IMR-90 (cell line): ENCODE data around the gene RSF1. TPM values are rescaled to one million over a fixed set of nuclear protein-coding genes. Genes with fewer than 3 reads are reported as not detected.

ENCODE experiments used
- ATAC-seq: fragments of 200-7000 bp; cut with Tn5 transposase; 2 replicates; pipeline ENCODE4 v1.9.1; 2020; ENCODE audit warnings: low read depth, mild to moderate bottlenecking, moderate library complexity
- BruUV-seq: library from RNA; stranded (reverse); fragments of 400-500 nt; replicated peaks from 2 replicates; lab custom pipeline; 2021; lab: Mats Ljungman, UMichigan
- CTCF ChIA-PET: fragments of 300-600 bp; formaldehyde crosslinking; extraction: SDS; loops from one replicate; lab custom pipeline; 2021; ENCODE audit warnings: antibody characterized with exemption; lab: Yijun Ruan, JAX
- POLR2A ChIA-PET: fragments of 300-600 bp; sonication (Branson Sonifier 250); formaldehyde crosslinking; loops from one replicate; lab custom pipeline; 2022; ENCODE audit warnings: antibody characterized with exemption; ENCODE audit not compliant: unreplicated experiment; lab: Charles Lee
- DNase-seq: peaks from one replicate; pipeline ENCODE4 v3.0.0; 2013
- H2AFZ ChIP-seq: replicated peaks from 2 replicates; pipeline ENCODE3; 2013; ENCODE audit warnings: low read length, mild to moderate bottlenecking; ENCODE audit not compliant: poor library complexity
- H2AK5ac ChIP-seq: 2 replicates; pipeline ENCODE4 v1.6.1; 2013; ENCODE audit warnings: low read depth, low read length, inconsistent platforms
- H2AK9ac ChIP-seq: replicated peaks from 2 replicates; pipeline ENCODE3; 2013; ENCODE audit warnings: mild to moderate bottlenecking, low read depth, low read length, moderate library complexity; ENCODE audit not compliant: poor library complexity
- H2BK120ac ChIP-seq: 2 replicates; pipeline ENCODE4 v1.6.1; 2013; ENCODE audit warnings: low read depth, low read length, inconsistent platforms
- H2BK15ac ChIP-seq: 3 replicates; pipeline ENCODE4 v1.6.1; 2013; ENCODE audit warnings: low read depth, low read length, inconsistent platforms
- H2BK20ac ChIP-seq: 2 replicates; pipeline ENCODE4 v1.6.1; 2013; ENCODE audit warnings: low read depth, mild to moderate bottlenecking, inconsistent platforms, low read length, moderate library complexity
- H2BK5ac ChIP-seq: 2 replicates; pipeline ENCODE4 v1.6.1; 2013; ENCODE audit warnings: mild to moderate bottlenecking, low read depth, low read length, inconsistent platforms; ENCODE audit not compliant: poor library complexity, severe bottlenecking
- H3K14ac ChIP-seq: replicated peaks from 2 replicates; pipeline ENCODE4 v1.6.1; 2013; ENCODE audit warnings: low read depth, low read length, inconsistent platforms
- H3K18ac ChIP-seq: 2 replicates; pipeline ENCODE4 v1.6.1; 2013; ENCODE audit warnings: low read depth, low read length, control low read depth
- H3K23ac ChIP-seq: 2 replicates; pipeline ENCODE4 v1.6.1; 2013; ENCODE audit warnings: low read depth, low read length, inconsistent platforms
- H3K27ac ChIP-seq: 2 replicates; pipeline ENCODE4 v1.5.1; 2013; ENCODE audit warnings: mild to moderate bottlenecking, control low read depth, low read length; ENCODE audit not compliant: insufficient read depth
- H3K27me3 ChIP-seq: 2 replicates; pipeline ENCODE4 v1.6.1; 2013; ENCODE audit warnings: low read length; ENCODE audit not compliant: control insufficient read depth, insufficient read depth
- H3K36me3 ChIP-seq: 2 replicates; pipeline ENCODE4 v1.6.1; 2013; ENCODE audit warnings: low read length, mixed read lengths; ENCODE audit not compliant: control insufficient read depth, insufficient read depth
- H3K4ac ChIP-seq: 2 replicates; pipeline ENCODE4 v1.6.1; 2013; ENCODE audit warnings: low read depth, low read length, inconsistent platforms
- H3K4me1 ChIP-seq: 2 replicates; pipeline ENCODE4 v1.6.1; 2013; ENCODE audit warnings: low read length, mixed read lengths; ENCODE audit not compliant: control insufficient read depth, insufficient read depth
- H3K4me2 ChIP-seq: 2 replicates; pipeline ENCODE4 v1.6.1; 2013; ENCODE audit warnings: low read depth, mild to moderate bottlenecking, control low read depth, low read length, moderate library complexity
- H3K4me3 ChIP-seq: 2 replicates; pipeline ENCODE4 v1.5.1; 2013; ENCODE audit warnings: low read depth, mild to moderate bottlenecking, control low read depth, low read length, moderate library complexity; ENCODE audit not compliant: insufficient read depth
- H3K56ac ChIP-seq: 2 replicates; pipeline ENCODE4 v1.6.1; 2013; ENCODE audit warnings: low read length, inconsistent platforms; ENCODE audit not compliant: insufficient read depth; ENCODE audit errors: extremely low read depth
- H3K79me1 ChIP-seq, 2 experiments: 2 replicates each; pipeline ENCODE4 v1.6.1; 2013; ENCODE audit warnings: low read length in 2 of 2, inconsistent platforms in 1 of 2, low read depth in 1 of 2
- H3K9ac ChIP-seq: 2 replicates; pipeline ENCODE4 v1.6.1; 2013; ENCODE audit warnings: low read depth, low read length, control low read depth
- H3K9me1 ChIP-seq: 2 replicates; pipeline ENCODE4 v1.6.1; 2013; ENCODE audit warnings: low read length, inconsistent platforms; ENCODE audit not compliant: insufficient read depth
- H3K9me3 ChIP-seq: 2 replicates; pipeline ENCODE4 v1.6.1; 2013; ENCODE audit warnings: low read length; ENCODE audit not compliant: control insufficient read depth, insufficient read depth
- H4K20me1 ChIP-seq: 2 replicates; pipeline ENCODE4 v1.6.1; 2013; ENCODE audit warnings: low read length, inconsistent platforms; ENCODE audit not compliant: insufficient read depth
- H4K5ac ChIP-seq: 2 replicates; pipeline ENCODE4 v1.6.1; 2013; ENCODE audit warnings: mild to moderate bottlenecking, low read depth, low read length, control low read depth
- H4K8ac ChIP-seq, 2 experiments: 2 replicates each; pipeline ENCODE4 v1.6.1; 2013; ENCODE audit warnings: low read depth in 2 of 2, low read length in 2 of 2, control low read depth in 1 of 2, inconsistent platforms in 1 of 2
- H4K91ac ChIP-seq: 2 replicates; pipeline ENCODE4 v1.6.1; 2013; ENCODE audit warnings: low read depth, low read length, inconsistent platforms; ENCODE audit not compliant: insufficient read depth
- CEBPB ChIP-seq: IDR thresholded peaks from 2 replicates; pipeline ENCODE4 v1.6.1; 2012; ENCODE audit warnings: low read depth, low read length, improper control_type of control experiment
- CHD1 ChIP-seq: IDR thresholded peaks from 2 replicates; pipeline ENCODE4 v1.6.1; 2012; ENCODE audit warnings: low read depth, low read length, improper control_type of control experiment
- FOS ChIP-seq: fragments of 150-350 bp; IDR thresholded peaks from 2 replicates; pipeline ENCODE4 v1.6.1; 2016; ENCODE audit warnings: low read depth, low read length
- MAFK ChIP-seq: IDR thresholded peaks from 2 replicates; pipeline ENCODE4 v1.6.1; 2012; ENCODE audit warnings: low read depth, low read length, improper control_type of control experiment
- MAZ ChIP-seq: IDR thresholded peaks from 2 replicates; pipeline ENCODE4 v1.6.1; 2012; ENCODE audit warnings: low read depth, mild to moderate bottlenecking, low read length, improper control_type of control experiment, moderate library complexity, borderline replicate concordance
- NFE2L2 ChIP-seq: fragments of 150-350 bp; IDR thresholded peaks from 2 replicates; pipeline ENCODE4 v1.6.1; 2016; ENCODE audit warnings: low read depth, mild to moderate bottlenecking, low read length
- POLR2A ChIP-seq: IDR thresholded peaks from 2 replicates; pipeline ENCODE4 v1.6.1; 2012; ENCODE audit warnings: mild to moderate bottlenecking, low read depth, low read length
- RAD21 ChIP-seq: IDR thresholded peaks from 2 replicates; pipeline ENCODE4 v1.6.1; 2012; ENCODE audit warnings: low read length, improper control_type of control experiment
- RCOR1 ChIP-seq: IDR thresholded peaks from 2 replicates; pipeline ENCODE4 v1.6.1; 2012; ENCODE audit warnings: mild to moderate bottlenecking, low read length, improper control_type of control experiment; ENCODE audit not compliant: insufficient replicate concordance
- RFX5 ChIP-seq: IDR thresholded peaks from 2 replicates; pipeline ENCODE4 v1.8.0; 2012; ENCODE audit warnings: low read depth, mild to moderate bottlenecking, low read length, moderate library complexity
- SMC3 ChIP-seq: fragments of 150-350 bp; IDR thresholded peaks from 2 replicates; pipeline ENCODE4 v1.6.1; 2016; ENCODE audit warnings: low read depth, mild to moderate bottlenecking, antibody characterized with exemption, low read length, moderate library complexity
- WGBS, 2 experiments: methylation state at CpG; one replicate each; pipeline versions ENCODE4 v1.1.5 to v1.1.7; 2013; ENCODE audit warnings: missing lambda C conversion rate in 2 of 2; ENCODE audit not compliant: insufficient read length in 1 of 2; ENCODE audit errors: extremely low coverage in 2 of 2; 5-methylcytosine and 5-hydroxymethylcytosine counted together
- dilution Hi-C: fragments of 300-500 bp; cut with HindIII; formaldehyde crosslinking; loops from one replicate; pipeline ENCODE4 v1.14.3; 2018; ENCODE audit warnings: low sequenced_read_pairs; ENCODE audit not compliant: unreplicated experiment
- in situ Hi-C: fragments of 300-500 bp; cut with MboI; formaldehyde crosslinking; loops from 3 replicates; pipeline ENCODE4 v1.14.3; 2019; ENCODE audit warnings: low sequenced_read_pairs, inconsistent platforms, mixed read lengths
- intact Hi-C: fragments of 100-400 bp; cut with micrococcal nuclease; formaldehyde crosslinking; loops from 2 replicates; pipeline ENCODE4 v1.10.0; 2022
- polyA plus RNA-seq, 3 experiments: library from polyadenylated mRNA; depleted of rRNA; stranded (reverse); fragments of >200 nt; gene quantifications; 2 replicates each; pipeline ENCODE4 v1.2.3, GENCODE V29; 2012; ENCODE audit warnings: low replicate concordance in 1 of 3
- total RNA-seq: library from RNA; depleted of rRNA; stranded (reverse); fragments of >200 nt; gene quantifications from 2 replicates; pipeline ENCODE4 v1.2.3, GENCODE V29; 2012
- TF ChIP-seq, protein P1 (sequence below): fragments of 150-350 bp; IDR thresholded peaks from 2 replicates; pipeline ENCODE4 v1.6.1; 2016; ENCODE audit warnings: low read depth, mild to moderate bottlenecking, low read length, moderate library complexity, borderline replicate concordance
- TF ChIP-seq, protein P2 (sequence below): conservative IDR thresholded peaks from 2 replicates; pipeline ENCODE4 v1.5.1; 2012; ENCODE audit warnings: mild to moderate bottlenecking, low read depth, low read length, improper control_type of control experiment
- TF ChIP-seq, protein P3 (sequence below): fragments of 150-350 bp; IDR thresholded peaks from 2 replicates; pipeline ENCODE4 v1.6.1; 2017; ENCODE audit warnings: mild to moderate bottlenecking, antibody characterized with exemption, low read length, low read depth

RSF1 gene
- total and polyA plus RNA-seq, 2 of the 4 experiments (the other 2 are of a cell fraction), result 13.9 to 18.5 TPM

DNA sequence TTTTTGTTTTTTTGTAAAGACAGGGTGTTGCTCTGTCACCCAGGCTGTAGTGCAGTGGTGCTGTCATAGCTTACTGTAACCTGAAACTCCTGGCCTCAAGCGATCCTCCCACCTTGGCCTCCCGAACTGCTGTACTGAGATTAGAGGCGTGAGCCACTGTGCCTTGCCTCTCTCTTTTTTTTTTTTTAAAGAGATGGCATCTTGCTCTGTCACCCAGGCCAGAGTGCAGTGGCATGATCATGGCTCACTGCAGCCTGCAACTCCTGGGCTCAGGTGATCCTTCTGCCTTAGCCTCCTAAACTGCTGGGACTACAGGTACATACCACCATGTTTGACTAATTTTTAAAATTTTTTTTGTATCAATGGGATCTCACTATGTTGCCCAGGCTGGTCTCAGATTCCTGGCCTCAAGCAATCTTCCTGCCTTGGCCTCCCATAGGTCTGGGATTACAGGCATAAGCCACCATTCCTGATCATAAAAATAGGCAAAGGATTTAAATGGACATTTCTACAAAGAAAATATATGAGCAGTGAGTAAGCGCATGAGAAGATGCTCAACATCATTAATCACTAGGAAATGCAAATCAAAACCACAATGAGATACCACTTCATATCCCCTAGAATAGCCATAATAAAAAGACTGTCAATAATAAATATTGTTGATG is 165.6 kb downstream of the RSF1 start (continued):
- no peak for TF ChIP-seq MAZ

DNA sequence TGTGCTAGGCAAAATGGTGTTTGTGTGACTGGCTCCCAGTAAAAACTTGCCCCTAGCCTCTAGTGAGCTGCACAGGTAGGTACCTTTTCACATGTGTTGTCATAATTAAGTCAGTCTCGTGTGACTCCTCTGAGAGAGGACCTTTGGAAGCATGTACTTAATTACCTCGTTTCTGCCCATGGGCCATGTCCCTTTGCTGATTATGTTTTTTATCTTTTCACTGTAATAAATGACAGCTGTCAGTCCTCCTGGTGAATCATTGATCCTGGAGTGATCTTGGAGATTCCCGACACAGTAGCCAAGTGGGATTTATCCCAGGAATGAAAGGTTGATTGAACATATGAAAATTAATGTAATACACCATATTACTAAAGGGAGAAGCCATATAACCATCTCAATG is 170.4 kb downstream of the RSF1 start:
- no peak overlapping the region for H4K91ac ChIP-seq
- no peak overlapping the region for H4K8ac ChIP-seq
- H3K18ac ChIP-seq, result no peak overlapping the region
- no peaks in the 10 kb centered on the region for H3K79me1 ChIP-seq
- no peak overlapping the region for H3K4me3 ChIP-seq
- no peak overlapping the region for H2BK120ac ChIP-seq
- WGBS, 2 experiments, result no CpG with 5 or more reads among the region's 3 CpGs
- no peak overlapping the region for H3K14ac ChIP-seq
- H3K56ac ChIP-seq, result no peak overlapping the region
- H3K27ac ChIP-seq, result no peak overlapping the region
- 0 out of 2 replicates have a peak, but pooled peaks cover 3% of the 10 kb centered on the region for H3K9me1 ChIP-seq
- ChIA-PET CTCF (no interaction called here), POLR2A (no interaction called here)
- H2BK15ac ChIP-seq, result no peak overlapping the region
- intact Hi-C loops, result no loop called here
- H2AK9ac ChIP-seq, result no peak overlapping the region
- DNase-seq (no peak), ATAC-seq (no peak)
- H3K9ac ChIP-seq, result no peak overlapping the region
- no TSS peak for BruUV-seq
- dilution Hi-C loops, result no loop called here
- no peaks in the 10 kb centered on the region for H3K27me3 ChIP-seq
- H2BK5ac ChIP-seq, result no peak overlapping the region
- H4K5ac ChIP-seq, result no peak overlapping the region
- H3K4ac ChIP-seq, result no peak overlapping the region
- no peaks in the 10 kb centered on the region for H3K9me3 ChIP-seq
- H2BK20ac ChIP-seq, result no peak overlapping the region
- H3K23ac ChIP-seq, result no peak overlapping the region
- in situ Hi-C loops, result no loop called here
- no peaks in the 10 kb centered on the region for H4K20me1 ChIP-seq
- H2AK5ac ChIP-seq, result no peak overlapping the region; the same call in 1 of the 2 replicates
- no peaks in the 10 kb centered on the region for H3K36me3 ChIP-seq
- H3K4me1 ChIP-seq, result peaks cover 2% of the 10 kb centered on the region; the same call in 1 of the 2 replicates
- no peak overlapping the region for H2AFZ ChIP-seq
- no peak overlapping the region for H3K4me2 ChIP-seq
- TF ChIP-seq, protein P1, sequence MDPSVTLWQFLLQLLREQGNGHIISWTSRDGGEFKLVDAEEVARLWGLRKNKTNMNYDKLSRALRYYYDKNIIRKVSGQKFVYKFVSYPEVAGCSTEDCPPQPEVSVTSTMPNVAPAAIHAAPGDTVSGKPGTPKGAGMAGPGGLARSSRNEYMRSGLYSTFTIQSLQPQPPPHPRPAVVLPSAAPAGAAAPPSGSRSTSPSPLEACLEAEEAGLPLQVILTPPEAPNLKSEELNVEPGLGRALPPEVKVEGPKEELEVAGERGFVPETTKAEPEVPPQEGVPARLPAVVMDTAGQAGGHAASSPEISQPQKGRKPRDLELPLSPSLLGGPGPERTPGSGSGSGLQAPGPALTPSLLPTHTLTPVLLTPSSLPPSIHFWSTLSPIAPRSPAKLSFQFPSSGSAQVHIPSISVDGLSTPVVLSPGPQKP, result no peak
- TF ChIP-seq CHD1 (no peak), CEBPB (no peak), MAFK (no peak), RFX5 (no peak), RAD21 (no peak), NFE2L2 (no peak), SMC3 (no peak), RCOR1 (no peak), POLR2A (no peak), FOS (no peak)
- TF ChIP-seq, protein P2, sequence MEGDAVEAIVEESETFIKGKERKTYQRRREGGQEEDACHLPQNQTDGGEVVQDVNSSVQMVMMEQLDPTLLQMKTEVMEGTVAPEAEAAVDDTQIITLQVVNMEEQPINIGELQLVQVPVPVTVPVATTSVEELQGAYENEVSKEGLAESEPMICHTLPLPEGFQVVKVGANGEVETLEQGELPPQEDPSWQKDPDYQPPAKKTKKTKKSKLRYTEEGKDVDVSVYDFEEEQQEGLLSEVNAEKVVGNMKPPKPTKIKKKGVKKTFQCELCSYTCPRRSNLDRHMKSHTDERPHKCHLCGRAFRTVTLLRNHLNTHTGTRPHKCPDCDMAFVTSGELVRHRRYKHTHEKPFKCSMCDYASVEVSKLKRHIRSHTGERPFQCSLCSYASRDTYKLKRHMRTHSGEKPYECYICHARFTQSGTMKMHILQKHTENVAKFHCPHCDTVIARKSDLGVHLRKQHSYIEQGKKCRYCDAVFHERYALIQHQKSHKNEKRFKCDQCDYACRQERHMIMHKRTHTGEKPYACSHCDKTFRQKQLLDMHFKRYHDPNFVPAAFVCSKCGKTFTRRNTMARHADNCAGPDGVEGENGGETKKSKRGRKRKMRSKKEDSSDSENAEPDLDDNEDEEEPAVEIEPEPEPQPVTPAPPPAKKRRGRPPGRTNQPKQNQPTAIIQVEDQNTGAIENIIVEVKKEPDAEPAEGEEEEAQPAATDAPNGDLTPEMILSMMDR, result no peak
- TF ChIP-seq, protein P3, sequence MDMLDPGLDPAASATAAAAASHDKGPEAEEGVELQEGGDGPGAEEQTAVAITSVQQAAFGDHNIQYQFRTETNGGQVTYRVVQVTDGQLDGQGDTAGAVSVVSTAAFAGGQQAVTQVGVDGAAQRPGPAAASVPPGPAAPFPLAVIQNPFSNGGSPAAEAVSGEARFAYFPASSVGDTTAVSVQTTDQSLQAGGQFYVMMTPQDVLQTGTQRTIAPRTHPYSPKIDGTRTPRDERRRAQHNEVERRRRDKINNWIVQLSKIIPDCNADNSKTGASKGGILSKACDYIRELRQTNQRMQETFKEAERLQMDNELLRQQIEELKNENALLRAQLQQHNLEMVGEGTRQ, result no peak
